NB4 (cell line): ENCODE measurements around the gene HDAC4.

ENCODE experiments used
- DNase-seq: peaks from one replicate; pipeline ENCODE4 v3.0.0; 2010; ENCODE audit warnings: low read depth
- H3K4me3 ChIP-seq: one replicate; pipeline ENCODE4 v1.5.1; 2011; ENCODE audit warnings: mild to moderate bottlenecking, low read depth, low read length, moderate library complexity
- CTCF ChIP-seq: IDR thresholded peaks from one replicate; pipeline ENCODE4 v1.5.1; 2012; ENCODE audit warnings: low read depth, low read length
- MYC ChIP-seq: IDR thresholded peaks from 2 replicates; pipeline ENCODE4 v1.6.1; 2011; ENCODE audit warnings: low read depth, low read length
- POLR2A ChIP-seq: IDR thresholded peaks from 2 replicates; pipeline ENCODE4 v1.6.1; 2011; ENCODE audit warnings: mild to moderate bottlenecking; ENCODE audit not compliant: insufficient read length; ENCODE audit errors: extremely low read depth
- TF ChIP-seq, protein P1 (sequence below): IDR thresholded peaks from 2 replicates; pipeline ENCODE4 v1.6.1; 2011; ENCODE audit warnings: low read depth, low read length

The HDAC4 gene

DNA sequence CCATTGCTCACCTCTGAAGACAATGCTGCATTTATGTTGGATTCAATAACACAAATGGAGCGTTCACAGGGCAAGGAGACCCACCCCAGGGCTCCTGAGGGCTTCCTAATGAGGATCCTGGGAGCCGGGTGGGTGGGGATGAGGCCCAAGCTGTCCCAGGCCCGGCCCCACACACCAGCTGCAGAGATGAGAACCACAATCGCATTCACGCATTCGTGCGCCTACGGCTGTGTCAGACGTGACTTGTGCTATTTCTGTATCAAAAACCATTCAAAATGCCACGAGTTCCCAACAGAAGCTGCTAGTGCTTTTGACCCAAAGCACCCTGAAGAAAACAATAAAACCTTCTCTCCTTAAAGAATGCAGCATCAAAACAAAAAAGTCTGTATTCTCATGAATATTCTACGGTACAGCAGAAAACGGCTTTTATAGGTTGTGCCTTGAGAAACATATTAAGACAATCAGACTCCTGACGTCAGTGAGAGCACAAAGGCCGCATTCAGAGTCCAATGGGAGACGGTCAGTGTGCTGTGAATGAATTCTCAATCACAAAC is 205.4 kb downstream of the HDAC4 start:
- TF ChIP-seq POLR2A, result no peak
- TF ChIP-seq MYC, result no peak
- TF ChIP-seq CTCF, result no peak
- TF ChIP-seq, protein P1, sequence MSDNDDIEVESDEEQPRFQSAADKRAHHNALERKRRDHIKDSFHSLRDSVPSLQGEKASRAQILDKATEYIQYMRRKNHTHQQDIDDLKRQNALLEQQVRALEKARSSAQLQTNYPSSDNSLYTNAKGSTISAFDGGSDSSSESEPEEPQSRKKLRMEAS, result no peak
- no peak for DNase-seq

DNA sequence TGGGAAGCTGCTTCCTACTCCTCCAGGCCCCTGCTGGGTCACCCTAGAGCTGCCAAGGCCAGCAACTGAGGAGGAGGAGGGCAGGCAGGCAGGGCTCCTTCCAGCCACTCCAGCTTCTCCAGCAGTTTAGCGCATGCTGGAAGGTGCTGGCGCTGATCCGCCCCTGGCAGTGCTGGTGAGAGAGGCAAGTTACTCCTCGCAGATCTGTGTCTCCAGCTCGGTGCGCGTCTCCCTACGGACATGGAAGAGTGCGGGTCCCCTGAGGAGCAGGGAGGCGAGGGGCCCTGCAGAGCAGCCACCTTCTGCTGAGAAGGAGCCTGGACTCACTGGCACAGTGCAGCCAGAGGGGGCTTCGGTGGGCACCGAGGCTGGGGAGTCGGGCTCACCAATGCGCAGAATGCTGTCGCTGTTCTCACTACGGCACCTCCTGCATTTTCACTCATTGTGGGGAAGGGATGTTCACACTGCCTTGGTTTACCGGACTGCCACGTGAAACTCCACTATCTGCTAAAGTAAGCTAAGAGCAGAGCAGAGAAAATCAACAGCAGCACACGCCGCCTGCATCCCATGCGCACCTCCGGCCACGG is 206.0 kb downstream of the HDAC4 start:
- no peak for DNase-seq
- TF ChIP-seq POLR2A, result no peak
- no peak for TF ChIP-seq CTCF
- TF ChIP-seq MYC, result no peak
- TF ChIP-seq, protein P1, result no peak
- no peak overlapping the region for H3K4me3 ChIP-seq

More for the DNA sequence above, 205.4 kb downstream of the HDAC4 start:
- H3K4me3 ChIP-seq, result no peak overlapping the region

DNA sequence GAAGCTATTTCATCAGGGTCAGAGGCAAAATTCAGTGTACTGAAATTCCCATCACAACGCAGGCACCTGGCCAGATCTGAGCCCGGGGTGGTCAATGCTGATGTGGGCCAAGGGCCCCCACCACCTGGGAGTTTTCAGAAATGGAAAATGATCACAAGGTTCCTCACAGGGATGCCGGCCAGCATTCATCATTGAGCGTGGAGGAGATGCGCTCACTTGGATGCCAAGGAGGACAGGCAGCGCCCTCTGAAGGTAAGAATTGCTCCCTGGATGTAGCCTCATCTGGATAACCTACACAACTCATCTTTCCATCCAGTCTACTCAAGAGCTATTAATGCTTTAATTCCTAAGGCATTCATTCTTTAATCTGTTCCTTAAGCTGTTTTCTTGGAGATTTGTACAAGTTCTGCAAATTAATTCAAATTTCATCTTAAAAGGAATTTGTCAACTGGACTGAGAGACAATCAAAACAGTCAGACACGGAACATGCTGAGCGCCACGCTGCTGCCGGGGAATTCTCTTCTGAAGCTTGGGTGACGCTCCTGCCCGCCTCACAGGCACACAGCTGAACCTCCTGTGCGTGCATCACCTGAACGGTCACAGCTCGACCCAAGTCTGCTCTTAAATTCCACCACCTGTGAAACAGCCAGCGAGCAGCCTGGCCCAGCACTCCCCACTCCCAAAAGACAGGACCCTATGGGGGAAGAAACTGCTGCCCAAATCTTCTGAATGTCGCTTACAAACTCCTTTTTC is 206.7 kb downstream of the HDAC4 start:
- TF ChIP-seq, protein P1, result no peak
- TF ChIP-seq CTCF, result peak; percentile 35
- no peak for DNase-seq
- H3K4me3 ChIP-seq, result no peak overlapping the region

- H3K4me3 ChIP-seq, result no peak overlapping the region
- TF ChIP-seq CTCF, result no peak
- no peak for TF ChIP-seq MYC
- TF ChIP-seq, protein P1, result no peak
- TF ChIP-seq POLR2A, result no peak
- no peak for DNase-seq
These were observed 207.4 kb downstream of the HDAC4 start for GRCh38 chr2:239193401-239193811.

DNA sequence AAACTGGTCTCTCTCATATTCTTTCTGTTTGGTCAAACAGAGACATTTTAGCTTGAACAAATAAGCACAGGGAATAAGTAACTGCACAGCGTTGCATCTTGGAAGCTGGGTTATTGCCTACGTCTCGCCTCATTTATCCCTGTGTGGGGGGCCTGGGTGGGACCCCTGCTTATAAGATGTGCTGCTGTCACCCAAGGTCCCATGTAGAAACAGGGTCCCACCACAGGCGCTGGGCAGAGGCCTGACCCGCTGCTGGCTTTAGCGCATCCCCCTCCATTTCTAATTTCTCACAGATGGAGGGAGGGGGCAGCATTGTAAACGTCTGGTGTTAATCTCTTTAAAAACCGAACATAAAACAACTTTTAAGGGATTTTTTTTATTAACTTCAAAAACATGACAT is 207.8 kb downstream of the HDAC4 start:
- H3K4me3 ChIP-seq, result no peak overlapping the region
- no peak for DNase-seq
- TF ChIP-seq, protein P1, result no peak
- TF ChIP-seq MYC, result no peak
- no peak for TF ChIP-seq CTCF
